Measurements from ENCODE around the gene FRMD8. TPM values are rescaled to one million over a fixed set of nuclear protein-coding genes. Genes with fewer than 3 reads are reported as not detected.
A peak's percentile ranks its signal among the peaks of the same experiment; 100 is the strongest.

The FRMD8 gene
- total RNA-seq, 1 donor from 2014 or later: 44.0 TPM

- DNase-seq (ENCODE audit: low spot score): no peak
These were observed 12.4 kb upstream of the FRMD8 start for GRCh38 chr11:65373839-65374580.

DNA sequence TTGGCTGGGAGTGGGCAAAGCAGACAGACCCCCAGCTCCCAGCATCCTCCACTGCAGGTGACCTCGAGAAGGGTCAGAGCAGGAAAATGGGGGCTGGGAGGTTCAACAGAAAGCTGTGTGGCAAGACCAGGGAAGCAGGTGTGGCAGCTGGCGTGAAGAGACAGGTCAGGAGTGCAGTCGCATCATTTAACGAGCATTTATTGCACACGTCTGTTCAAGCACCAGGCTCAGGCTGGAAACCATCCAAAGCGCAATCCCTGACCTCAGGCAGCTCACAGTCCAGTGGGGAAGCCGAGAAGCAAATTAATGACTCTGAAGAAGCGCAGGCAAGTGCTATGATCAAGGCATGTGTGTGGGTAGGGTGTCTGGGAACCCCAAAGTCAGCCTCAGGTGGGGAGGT is 11.4 kb upstream of the FRMD8 start:
- DNase-seq (ENCODE audit: low spot score): no peak

DNA sequence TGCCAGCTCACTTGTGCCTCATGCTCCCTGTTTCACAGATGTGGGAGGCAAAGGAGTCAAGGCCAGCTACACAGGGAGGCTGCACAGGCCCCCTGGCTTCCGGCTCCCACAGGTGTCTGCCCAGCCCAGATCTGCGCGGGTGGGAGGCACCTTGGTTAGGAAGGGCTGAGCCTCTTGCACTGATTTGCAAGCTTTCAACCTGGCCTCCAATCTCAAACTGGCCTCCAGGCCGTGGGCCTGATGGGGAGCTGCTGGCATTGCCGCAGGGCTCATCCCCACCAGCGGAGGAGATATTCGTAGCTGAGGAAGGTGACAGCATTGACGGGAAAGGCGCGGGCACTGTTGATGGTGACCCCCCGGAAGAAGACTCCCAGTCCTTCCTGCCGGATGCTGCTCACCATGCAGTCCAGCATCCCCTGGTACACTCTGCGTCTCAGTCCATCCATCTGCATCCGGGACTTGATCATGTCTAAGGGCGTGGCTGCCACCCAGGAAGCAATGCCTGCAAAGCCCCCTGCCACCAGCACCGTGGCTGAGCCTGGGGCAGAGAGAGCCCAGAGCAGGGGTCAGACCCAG is 10.2 kb upstream of the FRMD8 start:
- DNase-seq (ENCODE audit: low spot score): no peak

- no peak for DNase-seq (ENCODE audit: low spot score)
These were observed 9.4 kb upstream of the FRMD8 start for GRCh38 chr11:65377036-65377435.

GRCh38 chr11:65377777-65378176 is 8.7 kb upstream of the FRMD8 start:
- no peak for DNase-seq (ENCODE audit: low spot score)

GRCh38 chr11:65378208-65378927 is 8.1 kb upstream of the FRMD8 start:
- DNase-seq (ENCODE audit: low spot score): no peak

- no peak for DNase-seq (ENCODE audit: low spot score)
These were observed 7.4 kb upstream of the FRMD8 start for GRCh38 chr11:65378928-65379638.

GRCh38 chr11:65379698-65380459 is 6.6 kb upstream of the FRMD8 start:
- DNase-seq (ENCODE audit: low spot score): no peak

GRCh38 chr11:65380460-65381119 is 5.8 kb upstream of the FRMD8 start:
- DNase-seq (ENCODE audit: low spot score): no peak

DNA sequence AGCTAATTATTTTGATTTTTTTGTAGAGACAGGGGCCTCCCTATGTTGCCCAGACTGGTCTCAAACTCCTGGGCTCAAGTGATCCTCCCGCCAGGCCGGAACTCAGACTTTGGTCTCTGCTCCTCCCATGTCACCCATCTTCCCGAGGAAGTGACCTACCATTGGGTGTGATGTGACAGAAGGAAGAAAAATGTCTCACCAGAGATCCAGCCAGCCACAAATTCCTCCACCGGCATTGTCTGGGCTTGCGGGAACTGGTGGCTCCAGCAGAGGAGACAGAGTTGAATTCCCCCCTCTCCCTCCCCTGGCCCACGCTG is 4.8 kb upstream of the FRMD8 start:
- DNase-seq (ENCODE audit: low spot score): no peak

DNA sequence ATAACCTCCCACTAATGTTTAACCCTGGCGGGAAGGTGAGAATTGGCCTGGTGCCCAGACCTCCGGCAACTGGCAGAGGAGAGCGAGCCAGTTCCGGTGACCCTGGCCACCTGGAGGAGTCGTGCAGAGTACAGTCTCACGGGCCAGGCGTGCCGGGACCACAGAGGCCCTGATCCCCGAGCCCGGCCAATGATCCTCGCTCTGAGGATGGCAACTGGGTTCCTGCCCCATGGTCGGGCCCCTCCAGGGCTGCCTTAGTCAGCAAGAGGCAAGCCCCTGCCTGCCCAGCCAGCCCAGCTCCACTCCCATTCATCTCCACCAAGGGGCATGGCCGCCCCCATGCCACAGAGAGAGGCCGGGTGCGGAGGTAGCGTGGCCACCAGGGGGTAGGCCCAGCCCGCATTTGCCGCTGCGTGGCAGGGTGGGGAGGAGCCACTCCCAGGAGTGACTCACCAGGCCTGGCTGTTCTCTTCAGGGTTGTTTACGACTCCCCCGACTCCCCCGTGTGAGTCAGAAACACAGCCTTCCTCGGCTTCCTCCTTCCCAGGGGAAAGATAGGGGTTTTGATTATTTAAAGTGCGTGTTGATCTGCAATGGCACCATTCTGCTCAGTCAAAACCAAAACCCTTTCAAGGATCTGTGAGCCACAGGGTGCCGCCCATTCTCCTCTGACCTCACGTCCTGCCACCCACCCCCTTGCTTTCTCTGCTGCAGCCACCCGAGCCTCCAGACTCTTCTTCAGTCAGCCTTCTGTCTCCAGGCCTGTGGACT is 4.2 kb upstream of the FRMD8 start, which contains the start of gene SLC25A45:
Gene SLC25A45 (minus strand): TSS at position 614 of the 771 bp plus-strand sequence. CDS start 695 bp downstream, outside the sequence.
- peak; percentile 98 for DNase-seq (ENCODE audit: low spot score)

GRCh38 chr11:65382804-65383368 is 3.6 kb upstream of the FRMD8 start:
- DNase-seq (ENCODE audit: low spot score): no peak

DNA sequence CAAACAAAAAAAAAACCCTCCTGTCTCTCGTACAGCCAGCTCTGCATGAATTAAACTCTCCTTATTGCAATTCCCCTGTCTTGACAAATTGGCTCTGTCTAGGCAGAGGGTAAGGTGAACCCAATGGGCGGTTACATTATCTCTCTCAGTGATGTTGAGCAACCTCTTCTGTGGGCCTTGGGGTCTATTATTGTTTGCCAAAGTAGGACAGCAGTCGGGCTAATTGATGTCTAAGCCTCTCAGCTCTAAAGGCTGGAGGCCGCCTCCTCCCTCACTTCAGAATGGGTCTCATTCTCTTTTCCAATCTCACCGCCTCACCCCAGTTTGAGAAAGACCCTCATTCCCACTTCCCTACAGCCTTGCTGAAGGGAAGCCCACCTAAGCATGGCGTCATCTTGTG is 2.7 kb upstream of the FRMD8 start:
- no peak for DNase-seq (ENCODE audit: low spot score)

- no peak for DNase-seq (ENCODE audit: low spot score)
These were observed 2.0 kb upstream of the FRMD8 start for GRCh38 chr11:65384301-65384889.

DNA sequence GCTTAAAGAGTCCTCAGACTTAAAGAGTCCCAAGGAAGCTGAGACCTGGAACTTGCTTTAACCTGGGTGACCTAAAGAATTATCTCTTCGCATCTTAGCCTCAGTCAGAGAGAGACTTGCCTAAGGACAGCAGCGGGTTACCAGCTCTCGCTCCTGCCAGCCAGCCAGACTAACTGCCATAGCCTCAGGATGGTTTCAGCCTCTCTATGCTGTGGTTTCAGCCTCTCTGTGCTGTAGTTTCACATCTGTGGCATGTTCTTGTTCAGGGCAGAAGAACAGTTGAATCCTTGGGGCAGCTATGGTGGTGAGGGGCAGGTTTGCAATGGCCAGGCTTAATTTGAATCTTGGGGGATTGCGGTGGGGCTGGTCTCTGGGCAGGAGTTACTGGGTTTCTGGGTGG is 2.3 kb downstream of the FRMD8 start:
- no peak for DNase-seq (ENCODE audit: low spot score)

DNA sequence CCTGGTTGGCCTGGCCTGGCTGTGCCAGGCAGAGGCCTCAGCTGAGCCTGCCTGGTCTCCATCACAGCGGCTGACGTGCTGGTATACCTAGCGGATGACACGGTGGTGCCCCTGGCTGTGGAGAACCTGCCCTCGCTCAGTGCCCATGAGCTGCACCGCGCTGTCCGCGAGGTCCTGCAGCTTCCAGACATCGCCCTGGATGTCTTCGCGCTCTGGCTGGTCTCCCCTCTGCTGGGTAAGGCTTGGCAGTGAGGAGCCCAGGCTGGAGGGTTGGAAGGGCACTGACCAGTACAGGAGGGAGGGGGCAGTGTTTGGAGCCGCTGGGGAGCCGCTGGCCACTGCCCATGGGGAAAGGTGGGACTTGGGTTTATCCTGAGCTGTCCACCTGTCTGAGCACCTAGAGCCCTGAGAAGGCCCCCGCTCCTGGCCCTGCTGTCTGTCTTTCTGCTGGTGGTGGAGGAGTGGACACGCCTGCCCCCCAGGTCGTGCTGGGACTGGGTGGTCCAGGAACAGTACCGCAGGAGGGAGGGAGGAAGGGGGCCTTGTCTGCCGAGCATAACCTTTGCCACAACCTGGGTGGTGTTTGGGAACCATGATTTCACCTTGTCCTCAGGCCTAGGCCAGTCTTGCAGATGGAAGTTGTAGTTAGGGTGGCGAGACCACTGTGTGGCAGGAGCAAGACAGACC is 3.0 kb downstream of the FRMD8 start:
- no peak for DNase-seq (ENCODE audit: low spot score)

DNA sequence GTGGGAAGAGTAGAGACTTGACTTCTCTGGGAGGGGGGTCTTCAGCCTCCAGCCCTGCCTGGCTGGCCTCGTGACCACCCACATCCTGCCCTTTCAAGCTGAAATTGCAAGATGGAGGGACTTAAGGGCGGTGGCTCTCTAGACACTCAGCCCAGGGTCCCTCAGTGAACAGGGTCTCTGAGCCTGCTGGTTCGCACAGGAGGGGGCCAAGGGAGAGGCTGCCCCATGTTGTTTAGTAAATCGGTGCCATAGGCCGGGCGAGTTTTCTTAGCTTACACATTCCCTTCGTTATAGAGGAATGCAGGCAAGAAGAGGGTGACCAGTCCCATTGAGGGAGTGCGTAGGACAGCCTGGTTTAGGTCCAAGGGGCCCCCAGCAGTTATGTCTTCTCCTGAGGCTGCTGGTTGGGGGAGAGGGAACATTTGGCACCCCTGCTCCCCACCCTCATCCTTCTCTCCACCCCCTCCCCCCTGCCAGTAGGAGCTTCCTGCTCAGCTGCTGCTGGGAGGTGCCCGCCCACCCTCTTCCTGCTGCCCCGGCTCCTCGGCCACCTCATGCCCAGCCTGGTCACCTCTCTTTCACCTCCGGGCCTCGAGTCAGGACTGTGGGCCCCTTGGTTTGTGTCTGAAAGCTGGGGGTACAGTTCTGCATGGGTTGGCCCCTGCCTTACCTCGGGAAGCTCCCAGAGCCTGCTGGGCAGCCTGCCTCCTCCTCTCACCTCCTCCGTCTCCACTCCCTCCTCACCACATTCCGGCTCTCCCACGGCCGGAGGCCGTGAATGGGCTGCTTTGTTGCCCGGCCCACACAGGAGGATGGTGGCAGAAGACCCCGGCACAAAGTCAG is 3.9 kb downstream of the FRMD8 start:
- DNase-seq (ENCODE audit: low spot score): no peak

DNA sequence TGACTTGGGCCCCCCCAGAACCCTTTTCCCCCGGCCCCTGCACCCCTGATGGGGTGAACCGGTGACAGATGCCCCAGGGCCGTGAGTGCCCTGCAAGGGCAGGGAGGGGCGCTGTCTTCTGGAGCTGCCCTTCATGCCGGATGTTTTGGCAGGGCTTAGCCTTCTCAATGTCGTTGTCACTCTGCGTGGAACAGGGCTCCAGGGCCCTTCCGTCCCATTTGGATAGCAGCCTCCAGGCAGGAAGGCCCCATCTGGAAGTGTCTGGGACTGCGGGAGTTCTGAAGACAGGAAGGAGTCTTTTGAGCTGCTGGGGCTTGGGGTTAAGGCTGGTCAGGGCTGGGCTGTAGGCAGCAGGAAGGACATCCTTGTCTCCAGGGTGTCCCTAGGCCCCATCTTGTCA is 4.6 kb downstream of the FRMD8 start:
- no peak for DNase-seq (ENCODE audit: low spot score)
